H9 (cell line): Measurements from ENCODE around the gene PDZD2. TPM values are rescaled to one million over a fixed set of nuclear protein-coding genes. Genes with fewer than 3 reads are reported as not detected.

Source experiments
- DNase-seq: peaks from one replicate; pipeline ENCODE4 v3.0.0-alpha.2; 2017
- H2AFZ ChIP-seq: one replicate; pipeline ENCODE4 v1.6.1; 2013; ENCODE audit warnings: mild to moderate bottlenecking, low read length, control low read depth, moderate library complexity
- H2AK5ac ChIP-seq: 2 replicates; pipeline ENCODE4 v1.6.1; 2013; ENCODE audit warnings: low read length, control low read depth, mixed read lengths; ENCODE audit not compliant: insufficient read length
- H2BK120ac ChIP-seq: one replicate; pipeline ENCODE4 v1.6.1; 2013; ENCODE audit warnings: low read depth, mild to moderate bottlenecking, low read length, control low read depth, inconsistent platforms; ENCODE audit not compliant: poor library complexity, severe bottlenecking
- H2BK12ac ChIP-seq: 2 replicates; pipeline ENCODE4 v1.6.1; 2013; ENCODE audit warnings: low read length, control low read depth, mixed read lengths, low read depth; ENCODE audit not compliant: insufficient read length
- H2BK15ac ChIP-seq: 2 replicates; pipeline ENCODE4 v1.6.1; 2013; ENCODE audit warnings: low read depth, low read length, control low read depth
- H2BK20ac ChIP-seq: one replicate; pipeline ENCODE4 v1.6.1; 2013; ENCODE audit warnings: low read depth, mild to moderate bottlenecking, low read length, control low read depth, inconsistent platforms; ENCODE audit not compliant: poor library complexity, severe bottlenecking
- H2BK5ac ChIP-seq: 2 replicates; pipeline ENCODE4 v1.6.1; 2013; ENCODE audit warnings: low read length, control low read depth, mixed read lengths; ENCODE audit not compliant: insufficient read length
- H3K14ac ChIP-seq: 2 replicates; pipeline ENCODE4 v1.6.1; 2013; ENCODE audit warnings: low read length, control low read depth; ENCODE audit not compliant: insufficient read depth
- H3K18ac ChIP-seq: 2 replicates; pipeline ENCODE4 v1.6.1; 2013; ENCODE audit warnings: low read depth, mild to moderate bottlenecking, mixed read lengths, low read length, control low read depth; ENCODE audit not compliant: insufficient read length
- H3K23ac ChIP-seq: 2 replicates; pipeline ENCODE4 v1.6.1; 2013; ENCODE audit warnings: low read length, control low read depth, mixed read lengths, low read depth; ENCODE audit not compliant: insufficient read length
- H3K23me2 ChIP-seq: 2 replicates; pipeline ENCODE4 v1.6.1; 2013; ENCODE audit warnings: low read depth, mild to moderate bottlenecking, mixed read lengths, low read length, control low read depth; ENCODE audit not compliant: insufficient read length, poor library complexity, severe bottlenecking
- H3K27ac ChIP-seq: 2 replicates; pipeline ENCODE4 v1.5.1; 2013; ENCODE audit warnings: low read length, control low read depth, mixed read lengths, low read depth; ENCODE audit not compliant: insufficient read length
- H3K27me3 ChIP-seq: 2 replicates; pipeline ENCODE4 v1.6.1; 2013; ENCODE audit warnings: low read length, control low read depth, inconsistent platforms; ENCODE audit not compliant: insufficient read depth
- H3K4ac ChIP-seq: 2 replicates; pipeline ENCODE4 v1.6.1; 2013; ENCODE audit warnings: low read depth, mild to moderate bottlenecking, control low read depth, inconsistent platforms, low read length, moderate library complexity
- H3K4me1 ChIP-seq: 2 replicates; pipeline ENCODE4 v1.6.1; 2013; ENCODE audit warnings: low read length, control low read depth, inconsistent platforms; ENCODE audit not compliant: insufficient read depth
- H3K4me2 ChIP-seq: 2 replicates; pipeline ENCODE4 v1.6.1; 2013; ENCODE audit warnings: low read length, control low read depth, mixed read lengths; ENCODE audit not compliant: insufficient read length, insufficient read depth
- H3K56ac ChIP-seq: 2 replicates; pipeline ENCODE4 v1.6.1; 2013; ENCODE audit warnings: low read depth, mild to moderate bottlenecking, mixed read lengths, low read length, control low read depth; ENCODE audit not compliant: insufficient read length
- H3K79me1 ChIP-seq: 2 replicates; pipeline ENCODE4 v1.6.1; 2013; ENCODE audit warnings: low read depth, mild to moderate bottlenecking, moderate library complexity, low read length, control low read depth, inconsistent platforms; ENCODE audit not compliant: insufficient read depth, poor library complexity, severe bottlenecking
- H3K79me2 ChIP-seq: 2 replicates; pipeline ENCODE4 v1.6.1; 2013; ENCODE audit warnings: low read length, control low read depth, inconsistent platforms; ENCODE audit not compliant: insufficient read depth
- H3K9ac ChIP-seq: 2 replicates; pipeline ENCODE4 v1.6.1; 2013; ENCODE audit warnings: low read length, control low read depth, mixed read lengths; ENCODE audit not compliant: insufficient read length; ENCODE audit errors: extremely low read depth
- H3K9me3 ChIP-seq: one replicate; pipeline ENCODE4 v1.6.1; 2013; ENCODE audit warnings: low read depth, low read length, inconsistent platforms; ENCODE audit not compliant: control insufficient read depth
- H3T11ph ChIP-seq: one replicate; pipeline ENCODE4 v1.6.1; 2013; ENCODE audit warnings: mild to moderate bottlenecking, low read length, control low read depth, inconsistent platforms
- H4K20me1 ChIP-seq: one replicate; pipeline ENCODE4 v1.6.1; 2013; ENCODE audit not compliant: control insufficient read depth, insufficient read length, insufficient read depth
- H4K5ac ChIP-seq: 2 replicates; pipeline ENCODE4 v1.6.1; 2013; ENCODE audit warnings: low read depth, mild to moderate bottlenecking, mixed read lengths, low read length, control low read depth; ENCODE audit not compliant: insufficient read length
- H4K8ac ChIP-seq: replicated peaks from 2 replicates; pipeline ENCODE4 v1.6.1; 2013; ENCODE audit warnings: low read length, control low read depth, mixed read lengths, low read depth; ENCODE audit not compliant: insufficient read length
- H4K91ac ChIP-seq: 2 replicates; pipeline ENCODE4 v1.6.1; 2013; ENCODE audit warnings: low read depth, mild to moderate bottlenecking, moderate library complexity, mixed read lengths, low read length, control low read depth; ENCODE audit not compliant: insufficient read length
- H3K27ac Mint-ChIP-seq, 3 experiments: 2 replicates in 2 of 3; 3 replicates in 1 of 3; pipeline ENCODE4 v1.8.0; 2020 to 2021; ENCODE audit warnings: mixed read lengths in 3 of 3, mild to moderate bottlenecking in 1 of 3, moderate library complexity in 1 of 3
- H3K27me3 Mint-ChIP-seq: 2 replicates; pipeline ENCODE4 v1.8.0; 2021; ENCODE audit warnings: low read depth, mild to moderate bottlenecking, moderate library complexity, mixed read lengths
- H3K36me3 Mint-ChIP-seq, 3 experiments: 2 replicates in 2 of 3; 3 replicates in 1 of 3; pipeline ENCODE4 v1.8.0; 2020 to 2021; ENCODE audit warnings: low read depth in 3 of 3, mixed read lengths in 3 of 3; ENCODE audit not compliant: insufficient read depth in 1 of 3
- H3K4me1 Mint-ChIP-seq, 2 experiments: 2 replicates each; pipeline ENCODE4 v1.8.0; 2020; ENCODE audit warnings: mixed read lengths in 2 of 2
- H3K4me3 Mint-ChIP-seq, 2 experiments: 2 replicates in 1 of 2; 3 replicates in 1 of 2; pipeline ENCODE4 v1.8.0; 2020 to 2021; ENCODE audit warnings: mild to moderate bottlenecking in 2 of 2, mixed read lengths in 2 of 2, moderate library complexity in 1 of 2
- H3K9me3 Mint-ChIP-seq, 2 experiments: 2 replicates in 1 of 2; 3 replicates in 1 of 2; pipeline ENCODE4 v1.8.0; 2020; ENCODE audit warnings: mild to moderate bottlenecking in 2 of 2, mixed read lengths in 2 of 2, moderate library complexity in 1 of 2
- WGBS: extraction: QIAGEN DNeasy Blood & Tissue Kit; methylation state at CpG from one replicate; pipeline ENCODE4 v1.1.7; 2013; ENCODE audit warnings: missing lambda C conversion rate, low lambda C conversion rate, mixed read lengths; ENCODE audit not compliant: insufficient read length; ENCODE audit errors: extremely low coverage; 5-methylcytosine and 5-hydroxymethylcytosine counted together
- total RNA-seq: library from RNA; stranded (reverse); gene quantifications from 2 replicates; pipeline ENCODE4 v1.2.1, GENCODE V29; 2021
- TF ChIP-seq, protein P1 (sequence below): fragments of 200-600 bp; sonication (generic); conservative IDR thresholded peaks from 3 replicates; pipeline ENCODE4 v1.8.0; 2021; ENCODE audit warnings: antibody characterized with exemption, mild to moderate bottlenecking

Gene PDZD2
- total RNA-seq, 1 experiment from 2014 or later, result 9.9 TPM

DNA sequence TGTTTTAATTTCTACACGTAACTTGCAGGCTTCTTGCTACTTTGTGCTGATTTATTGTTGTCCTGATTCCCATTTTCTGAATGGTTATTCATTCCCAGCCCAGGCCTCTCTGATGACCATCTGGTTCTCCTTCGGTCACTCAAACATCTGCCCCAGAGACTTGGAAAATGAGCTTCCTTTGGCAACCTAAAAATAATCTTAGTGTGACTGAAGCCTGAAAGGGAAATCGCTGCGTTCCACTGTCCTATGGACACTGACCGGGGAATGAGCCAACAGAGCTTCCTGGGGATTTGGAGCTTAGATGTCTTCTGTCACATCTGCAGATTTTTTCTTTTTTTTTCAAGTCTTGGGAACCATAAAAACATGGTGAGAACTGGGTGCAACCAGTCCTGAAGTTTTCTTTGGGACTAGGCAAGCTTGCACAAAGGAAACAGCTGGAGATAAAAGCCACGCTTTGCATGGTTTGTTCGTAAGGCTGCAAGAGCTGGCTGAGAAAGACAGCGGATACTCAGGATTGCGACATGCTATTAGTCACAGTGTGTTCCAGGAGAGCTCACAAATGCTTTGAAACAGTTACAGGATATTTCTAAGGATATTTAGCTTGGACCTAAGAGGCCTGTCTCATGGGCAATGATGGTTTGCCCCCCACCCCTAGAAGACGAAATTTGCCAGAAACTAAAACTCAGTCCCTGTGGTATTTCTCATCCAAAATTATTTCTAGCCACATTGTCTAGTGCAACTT lies 389.0 kb downstream of the PDZD2 start:
- Histone ChIP-seq H4K20me1 (no peaks in the 10 kb centered on the region), H4K91ac (no peak overlapping the region), H3K56ac (no peak overlapping the region), H3K14ac (no peak overlapping the region), H4K8ac (no peak overlapping the region), H3K4me2 (no peak overlapping the region), H2BK20ac (no peak overlapping the region), H2BK15ac (no peak overlapping the region), H2BK120ac (no peak overlapping the region), H3K27ac (no peak overlapping the region), H4K5ac (no peak overlapping the region), H2AK5ac (no peak overlapping the region), H3K27me3 (no peaks in the 10 kb centered on the region), H3K18ac (no peak overlapping the region), H3K9ac (no peak overlapping the region), H3K9me3 (no peaks in the 10 kb centered on the region), H2BK12ac (no peak overlapping the region), H2BK5ac (no peak overlapping the region), H3K23me2 (peaks cover 1% of the 10 kb centered on the region), H3K4ac (no peak overlapping the region), H3T11ph (no peak overlapping the region), H3K79me2 (no peaks in the 10 kb centered on the region), H3K4me1 (peaks cover 21% of the 10 kb centered on the region), H2AFZ (no peak overlapping the region), H3K79me1 (no peaks in the 10 kb centered on the region), H3K23ac (no peak overlapping the region)
- no peaks in the 10 kb centered on the region for H3K9me3 Mint-ChIP-seq
- peak; percentile 36 for DNase-seq
- H3K27me3 Mint-ChIP-seq, result no peaks in the 10 kb centered on the region; the same call in 1 of the 2 replicates
- H3K36me3 Mint-ChIP-seq, result no peaks in the 10 kb centered on the region
- H3K27ac Mint-ChIP-seq, result peak overlapping the region; percentile 32 to 72 (median 66); a peak in 4 of 7 replicates
- no CpG with 5 or more reads among the region's 10 CpGs for WGBS
- no peak overlapping the region; a peak in 1 of 5 replicates for H3K4me3 Mint-ChIP-seq
- peaks cover 32 to 45% of the 10 kb centered on the region in 2 experiments for H3K4me1 Mint-ChIP-seq
- TF ChIP-seq, protein P1, sequence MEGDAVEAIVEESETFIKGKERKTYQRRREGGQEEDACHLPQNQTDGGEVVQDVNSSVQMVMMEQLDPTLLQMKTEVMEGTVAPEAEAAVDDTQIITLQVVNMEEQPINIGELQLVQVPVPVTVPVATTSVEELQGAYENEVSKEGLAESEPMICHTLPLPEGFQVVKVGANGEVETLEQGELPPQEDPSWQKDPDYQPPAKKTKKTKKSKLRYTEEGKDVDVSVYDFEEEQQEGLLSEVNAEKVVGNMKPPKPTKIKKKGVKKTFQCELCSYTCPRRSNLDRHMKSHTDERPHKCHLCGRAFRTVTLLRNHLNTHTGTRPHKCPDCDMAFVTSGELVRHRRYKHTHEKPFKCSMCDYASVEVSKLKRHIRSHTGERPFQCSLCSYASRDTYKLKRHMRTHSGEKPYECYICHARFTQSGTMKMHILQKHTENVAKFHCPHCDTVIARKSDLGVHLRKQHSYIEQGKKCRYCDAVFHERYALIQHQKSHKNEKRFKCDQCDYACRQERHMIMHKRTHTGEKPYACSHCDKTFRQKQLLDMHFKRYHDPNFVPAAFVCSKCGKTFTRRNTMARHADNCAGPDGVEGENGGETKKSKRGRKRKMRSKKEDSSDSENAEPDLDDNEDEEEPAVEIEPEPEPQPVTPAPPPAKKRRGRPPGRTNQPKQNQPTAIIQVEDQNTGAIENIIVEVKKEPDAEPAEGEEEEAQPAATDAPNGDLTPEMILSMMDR, result no peak
